ENCODE results near the gene ATP8B1.
A peak's percentile ranks its signal among the peaks of the same experiment; 100 is the strongest.
"Not testable (repeated sequence)": the region's sequence is repeated elsewhere in the genome, so short reads cannot be mapped to it uniquely, and the experiment has no call there.

The ATP8B1 gene

GRCh38 chr18:57727952-57728807, 74.9 kb downstream of the ATP8B1 start:
- TF ChIP-seq CTCF (IDR thresholded peaks at IDR 0.05; ENCODE audit: insufficient read depth, low read length) = no peak
- TF ChIP-seq GABPA (IDR thresholded peaks at IDR 0.05; ENCODE audit: low read depth) = no peak
- no peak for TF ChIP-seq REST (IDR thresholded peaks at IDR 0.05; ENCODE audit: insufficient replicate concordance, low read depth)
- TF ChIP-seq SPI1 (IDR thresholded peaks at IDR 0.05; ENCODE audit: borderline replicate concordance, low read depth) = no peak
- DNase-seq (ENCODE audit: low read depth in 1 of 2, low spot score in 1 of 2) = no peak
- no peak overlapping the region for H3K4me3 ChIP-seq (replicated peaks; ENCODE audit: insufficient read depth, low read length)
- no peaks in the 10 kb centered on the region for H3K27me3 ChIP-seq (ENCODE audit: insufficient read depth, poor library complexity, severe bottlenecking)
- H3K27ac ChIP-seq (replicated peaks) = no peak overlapping the region

- not testable (repeated sequence) for H3K27ac ChIP-seq (replicated peaks)
Measured at GRCh38 chr18:57719211-57719935, 83.7 kb downstream of the ATP8B1 start.

GRCh38 chr18:57716549-57716948, 86.6 kb downstream of the ATP8B1 start:
- DNase-seq (ENCODE audit: low read depth in 1 of 2, low spot score in 1 of 2) = no peak
- H3K27ac ChIP-seq (replicated peaks) = no peak overlapping the region
- TF ChIP-seq POLR2AphosphoS5 (IDR thresholded peaks at IDR 0.05; ENCODE audit: low read depth) (no peak), SPI1 (IDR thresholded peaks at IDR 0.05; ENCODE audit: borderline replicate concordance, low read depth) (no peak), REST (IDR thresholded peaks at IDR 0.05; ENCODE audit: insufficient replicate concordance, low read depth) (peak; percentile 85), GABPA (IDR thresholded peaks at IDR 0.05; ENCODE audit: low read depth) (no peak)

More at GRCh38 chr18:57719211-57719935, 83.7 kb downstream of the ATP8B1 start:
- H3K4me3 ChIP-seq (replicated peaks; ENCODE audit: insufficient read depth, low read length); DNase-seq (ENCODE audit: low read depth in 1 of 2, low spot score in 1 of 2); H3K27me3 ChIP-seq (ENCODE audit: insufficient read depth, poor library complexity, severe bottlenecking): not testable (repeated sequence)

GRCh38 chr18:57715671-57716070, 87.4 kb downstream of the ATP8B1 start:
- DNase-seq (ENCODE audit: low read depth in 1 of 2, low spot score in 1 of 2) = no peak
- Histone ChIP-seq H3K27me3 (ENCODE audit: insufficient read depth, poor library complexity, severe bottlenecking) (no peaks in the 10 kb centered on the region), H3K4me3 (replicated peaks; ENCODE audit: insufficient read depth, low read length) (no peak overlapping the region), H3K27ac (replicated peaks) (no peak overlapping the region)
- TF ChIP-seq REST (IDR thresholded peaks at IDR 0.05; ENCODE audit: insufficient replicate concordance, low read depth) = no peak
- TF ChIP-seq CTCF (IDR thresholded peaks at IDR 0.05; ENCODE audit: insufficient read depth, low read length) = no peak
- TF ChIP-seq GABPA (IDR thresholded peaks at IDR 0.05; ENCODE audit: low read depth) = no peak
- TF ChIP-seq SPI1 (IDR thresholded peaks at IDR 0.05; ENCODE audit: borderline replicate concordance, low read depth) = no peak
- no peak for TF ChIP-seq POLR2AphosphoS5 (IDR thresholded peaks at IDR 0.05; ENCODE audit: low read depth)

More at GRCh38 chr18:57716549-57716948, 86.6 kb downstream of the ATP8B1 start:
- no peaks in the 10 kb centered on the region for H3K27me3 ChIP-seq (ENCODE audit: insufficient read depth, poor library complexity, severe bottlenecking)
- no peak overlapping the region for H3K4me3 ChIP-seq (replicated peaks; ENCODE audit: insufficient read depth, low read length)
